Smooth muscle cell (in vitro differentiated cells): ENCODE data around the gene PRPF6. TPM values are rescaled to one million over a fixed set of nuclear protein-coding genes. Genes with fewer than 3 reads are reported as not detected.
"Not testable (repeated sequence)": the region's sequence is repeated elsewhere in the genome, so short reads cannot be mapped to it uniquely, and the experiment has no call there.

Experiments
- DNase-seq: peaks from one replicate; lab custom pipeline; 2025; ENCODE audit not compliant: unreplicated experiment; lab: John Stamatoyannopoulos, UW
- H2AFZ ChIP-seq: fragments of 200-600 bp; sonication (generic); 2 replicates; pipeline ENCODE4 v1.6.0; 2016; ENCODE audit warnings: antibody characterized with exemption, low read depth, mild to moderate bottlenecking
- H3F3A ChIP-seq: fragments of 200-600 bp; sonication (generic); 2 replicates; pipeline ENCODE4 v1.6.0; 2017; ENCODE audit warnings: antibody characterized with exemption, low read depth
- H3K27ac ChIP-seq: fragments of 200-600 bp; sonication (generic); 2 replicates; pipeline ENCODE4 v1.5.1; 2016; ENCODE audit warnings: low read depth, mild to moderate bottlenecking
- H3K27me3 ChIP-seq: fragments of 200-600 bp; sonication (generic); 2 replicates; pipeline ENCODE4 v1.6.1; 2016; ENCODE audit warnings: low read depth, mild to moderate bottlenecking
- H3K36me3 ChIP-seq: fragments of 200-600 bp; sonication (generic); 2 replicates; pipeline ENCODE4 v1.5.1; 2016; ENCODE audit warnings: low read depth
- H3K4me1 ChIP-seq: fragments of 200-600 bp; sonication (generic); 2 replicates; pipeline ENCODE4 v1.5.1; 2016; ENCODE audit warnings: low read depth
- H3K4me2 ChIP-seq: fragments of 200-600 bp; sonication (generic); 2 replicates; pipeline ENCODE4 v1.6.0; 2016; ENCODE audit warnings: mild to moderate bottlenecking
- H3K4me3 ChIP-seq: fragments of 200-600 bp; sonication (generic); 2 replicates; pipeline ENCODE4 v1.5.1; 2016; ENCODE audit warnings: mild to moderate bottlenecking
- H3K79me2 ChIP-seq: fragments of 200-600 bp; sonication (generic); 2 replicates; pipeline ENCODE4 v1.6.0; 2016; ENCODE audit warnings: low read depth, mild to moderate bottlenecking
- H3K9ac ChIP-seq: fragments of 200-600 bp; sonication (generic); 2 replicates; pipeline ENCODE4 v1.6.0; 2016; ENCODE audit warnings: low read depth
- H3K9me3 ChIP-seq: fragments of 200-600 bp; sonication (generic); replicated peaks from 2 replicates; pipeline ENCODE4 v1.5.1; 2016; ENCODE audit warnings: low read depth
- H4K20me1 ChIP-seq: fragments of 200-600 bp; sonication (generic); 2 replicates; pipeline ENCODE4 v1.6.0; 2016; ENCODE audit warnings: low read depth
- WGBS: methylation state at CpG from one replicate; pipeline ENCODE4 v1.1.7; 2016; ENCODE audit warnings: low lambda C conversion rate; 5-methylcytosine and 5-hydroxymethylcytosine counted together
- polyA plus RNA-seq: library from polyadenylated mRNA; unstranded; fragments of >200 nt; fragmentation: Nextera tagmentation; extraction: Ambion mirVana; gene quantifications from 2 replicates; pipeline ENCODE4 v1.2.1, GENCODE V29; 2016
- total RNA-seq: library from RNA; depleted of rRNA; stranded (reverse); fragments of >200 nt; gene quantifications from 2 replicates; pipeline ENCODE4 v1.2.3, GENCODE V29; 2014
- TF ChIP-seq, protein P1 (sequence below): fragments of 200-600 bp; sonication (generic); IDR thresholded peaks from 2 replicates; pipeline ENCODE4 v1.5.1; 2017; ENCODE audit warnings: borderline replicate concordance, mild to moderate bottlenecking, antibody characterized with exemption; ENCODE audit not compliant: insufficient read depth, poor library complexity, severe bottlenecking

PRPF6 gene
- total and polyA plus RNA-seq, 2 experiments from 2014 or later = 33.3 to 51.2 TPM

DNA sequence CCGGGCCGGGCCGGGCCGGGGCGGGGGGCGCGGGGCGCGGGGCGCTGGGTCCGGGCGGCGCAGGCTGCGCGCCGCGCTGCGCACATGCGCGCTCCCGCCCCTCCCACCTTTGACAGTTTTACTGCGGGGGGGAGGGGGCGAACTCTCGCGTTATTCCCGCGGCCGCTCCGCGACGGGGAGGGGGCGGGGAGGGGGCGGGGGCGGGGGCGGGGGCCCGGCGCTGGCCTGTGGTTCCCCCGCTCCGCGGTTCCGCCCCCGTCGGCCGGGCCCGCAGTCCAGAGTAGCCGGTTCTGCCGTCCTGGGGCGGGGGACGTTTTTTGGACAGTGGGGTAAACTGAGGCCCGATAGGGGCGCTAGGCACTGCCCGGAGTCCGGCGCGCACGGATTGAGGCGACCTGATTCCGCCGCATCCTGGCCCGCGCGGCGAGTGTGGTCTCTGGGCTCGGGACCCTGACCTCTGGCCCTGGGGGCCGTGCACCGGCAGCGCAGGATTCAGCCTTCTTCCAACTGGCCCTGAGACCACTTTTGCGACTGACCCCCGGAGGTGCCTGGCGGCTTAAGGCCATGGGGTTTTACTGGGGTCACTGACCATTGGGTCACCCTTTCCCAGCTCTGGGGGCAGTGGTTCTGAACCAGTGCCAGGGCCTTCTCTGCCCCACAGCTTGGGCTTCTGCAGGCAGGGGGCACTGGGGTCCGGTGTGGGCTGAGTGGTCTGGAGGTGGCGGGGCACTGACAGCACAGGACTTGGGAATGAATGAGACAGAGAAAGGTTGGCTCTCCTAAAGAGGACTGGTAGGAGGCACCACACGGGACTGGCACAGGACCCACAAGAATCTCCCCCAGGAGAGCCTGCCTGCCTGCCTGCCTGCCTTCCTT lies 10.9 kb upstream of the PRPF6 start, which contains the start of gene ZNF512B:
Gene ZNF512B (minus strand): TSS at position 93 of the 876 bp plus-strand sequence. CDS start 1,980 bp downstream, outside the sequence.
- Histone ChIP-seq H3K4me3 (peak within 1 kb of the TSS; percentile 65), H3F3A (no peaks in the 10 kb centered on the region), H3K9ac (peak within 1 kb of the TSS; percentile 71), H4K20me1 (no peaks in the 10 kb centered on the region), H3K27me3 (no peaks in the 10 kb centered on the region), H3K27ac (no peak within 1 kb of the TSS), H3K9me3 (no peaks in the 10 kb centered on the region), H2AFZ (no peak within 1 kb of the TSS), H3K4me2 (peak within 1 kb of the TSS; percentile 98), H3K79me2 (peaks cover 3% of the 10 kb centered on the region), H3K4me1 (peaks cover 12% of the 10 kb centered on the region), H3K36me3 (no peaks in the 10 kb centered on the region)
- no peak for DNase-seq
- TF ChIP-seq, protein P1, sequence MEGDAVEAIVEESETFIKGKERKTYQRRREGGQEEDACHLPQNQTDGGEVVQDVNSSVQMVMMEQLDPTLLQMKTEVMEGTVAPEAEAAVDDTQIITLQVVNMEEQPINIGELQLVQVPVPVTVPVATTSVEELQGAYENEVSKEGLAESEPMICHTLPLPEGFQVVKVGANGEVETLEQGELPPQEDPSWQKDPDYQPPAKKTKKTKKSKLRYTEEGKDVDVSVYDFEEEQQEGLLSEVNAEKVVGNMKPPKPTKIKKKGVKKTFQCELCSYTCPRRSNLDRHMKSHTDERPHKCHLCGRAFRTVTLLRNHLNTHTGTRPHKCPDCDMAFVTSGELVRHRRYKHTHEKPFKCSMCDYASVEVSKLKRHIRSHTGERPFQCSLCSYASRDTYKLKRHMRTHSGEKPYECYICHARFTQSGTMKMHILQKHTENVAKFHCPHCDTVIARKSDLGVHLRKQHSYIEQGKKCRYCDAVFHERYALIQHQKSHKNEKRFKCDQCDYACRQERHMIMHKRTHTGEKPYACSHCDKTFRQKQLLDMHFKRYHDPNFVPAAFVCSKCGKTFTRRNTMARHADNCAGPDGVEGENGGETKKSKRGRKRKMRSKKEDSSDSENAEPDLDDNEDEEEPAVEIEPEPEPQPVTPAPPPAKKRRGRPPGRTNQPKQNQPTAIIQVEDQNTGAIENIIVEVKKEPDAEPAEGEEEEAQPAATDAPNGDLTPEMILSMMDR = no peak
- 8% methylated on average over 43 of the region's 73 CpGs for WGBS

DNA sequence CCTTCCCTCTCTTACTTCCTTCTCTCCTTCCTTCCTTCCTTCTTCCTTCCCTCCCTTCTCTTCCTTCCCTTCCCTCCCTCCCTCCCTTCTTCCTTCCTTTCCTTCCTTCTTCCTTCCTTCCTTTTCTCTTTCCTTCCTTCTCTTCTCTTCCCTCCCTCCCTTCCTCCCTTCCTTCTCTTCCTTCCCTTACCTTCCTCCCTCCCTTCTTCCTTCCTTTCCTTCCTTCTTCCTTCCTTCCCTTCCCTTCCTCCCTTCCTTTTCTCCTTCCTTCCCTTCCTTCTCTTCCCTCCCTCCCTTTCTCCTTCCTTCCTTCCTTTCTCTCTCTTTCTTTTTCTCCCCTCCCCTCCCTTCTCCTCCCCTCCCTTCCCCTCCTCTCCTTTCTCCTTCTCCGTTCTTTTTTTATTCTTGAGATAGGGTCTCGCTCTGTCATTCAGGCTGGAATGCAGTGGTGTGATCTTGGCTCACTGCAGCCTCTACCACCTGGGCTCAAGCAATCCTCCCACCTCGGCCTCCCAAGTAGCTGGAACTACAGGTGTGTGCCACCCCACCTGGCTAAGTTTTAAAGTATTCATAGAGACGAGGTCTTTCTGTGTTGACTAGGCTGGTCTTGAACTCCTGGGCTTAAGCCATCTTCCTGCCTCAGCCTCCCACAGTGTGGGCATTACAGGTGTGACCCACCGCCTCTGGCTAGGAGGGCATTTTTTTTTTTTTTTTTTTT lies 10.1 kb upstream of the PRPF6 start:
- Histone ChIP-seq H4K20me1 (no peaks in the 10 kb centered on the region), H3K79me2 (peaks cover 3% of the 10 kb centered on the region), H3K9me3 (no peaks in the 10 kb centered on the region), H3K27ac (no peak overlapping the region), H3K27me3 (no peaks in the 10 kb centered on the region), H3K4me2 (no peak overlapping the region), H3F3A (no peaks in the 10 kb centered on the region), H3K36me3 (no peaks in the 10 kb centered on the region), H3K4me3 (no peak overlapping the region), H3K4me1 (peaks cover 12% of the 10 kb centered on the region), H2AFZ (no peak overlapping the region), H3K9ac (no peak overlapping the region)
- DNase-seq = no peak
- 97% methylated on average over 4 of the region's 5 CpGs for WGBS
- TF ChIP-seq, protein P1 = no peak

DNA sequence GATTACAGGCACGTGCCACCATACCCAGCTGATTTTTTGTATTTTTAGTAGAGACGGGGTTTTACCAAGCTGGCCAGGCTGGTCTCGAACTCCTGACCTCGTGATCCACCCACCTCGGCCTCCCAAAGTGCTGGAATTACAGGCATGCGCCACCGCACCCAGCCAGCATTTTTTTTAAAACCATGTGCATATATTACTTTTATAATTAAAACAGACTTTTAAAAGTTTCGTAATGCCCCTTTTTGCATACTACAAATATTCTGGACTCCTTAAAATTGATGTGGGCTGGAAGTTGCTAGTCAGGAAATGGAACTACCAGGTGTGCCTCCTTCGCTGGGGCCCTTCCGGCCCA lies 9.0 kb upstream of the PRPF6 start:
- H3K4me2 ChIP-seq, H3K9ac ChIP-seq, H4K20me1 ChIP-seq, H3K9me3 ChIP-seq, H2AFZ ChIP-seq, H3K27me3 ChIP-seq, H3K4me3 ChIP-seq, H3K79me2 ChIP-seq, DNase-seq, H3F3A ChIP-seq, H3K27ac ChIP-seq, H3K36me3 ChIP-seq: not testable (repeated sequence)
- WGBS = 97% methylated on average over 10 of the region's 10 CpGs
- H3K4me1 ChIP-seq = peaks cover 12% of the 10 kb centered on the region

DNA sequence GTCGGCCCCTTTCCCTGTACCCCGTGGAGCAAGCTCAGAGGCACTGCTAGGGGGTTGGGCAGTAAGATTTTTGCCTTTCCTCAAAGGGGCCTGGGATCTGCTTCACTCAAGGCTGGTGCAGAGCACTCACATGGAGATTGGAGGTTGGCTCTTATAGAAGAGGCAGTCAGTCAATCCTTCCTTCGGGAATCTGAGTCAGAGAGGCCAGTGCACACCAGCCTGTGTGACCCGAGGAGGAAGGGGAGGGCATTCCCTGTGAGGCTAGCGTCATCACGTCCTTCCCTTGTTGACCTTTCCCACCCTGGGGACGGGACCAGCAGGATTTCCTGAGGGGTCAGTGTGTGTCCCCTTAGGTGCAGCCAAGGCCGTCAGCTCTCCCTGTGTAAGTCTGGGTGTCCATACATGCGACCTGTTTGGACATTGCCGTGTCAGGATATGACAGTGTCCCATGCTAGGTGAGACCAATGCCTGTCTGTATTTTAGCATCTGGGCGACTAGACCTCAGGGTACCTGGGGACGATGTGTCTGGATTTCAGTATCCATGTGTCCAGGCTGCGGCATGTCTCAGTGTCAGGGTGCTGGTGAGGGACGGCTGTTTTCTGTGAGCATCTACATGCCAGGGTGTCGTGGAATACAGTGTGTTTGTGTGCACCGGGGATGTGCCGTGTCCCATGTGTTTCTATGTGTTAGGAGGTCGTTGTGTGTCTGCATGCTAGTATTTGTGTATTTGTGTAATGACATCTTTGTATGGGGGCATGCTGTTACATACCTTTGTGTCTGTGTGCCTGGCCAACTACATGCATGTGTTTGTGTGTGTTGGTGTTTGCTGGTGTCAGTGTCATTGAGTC lies 8.4 kb upstream of the PRPF6 start:
- Histone ChIP-seq H3K4me3 (no peak overlapping the region), H3K27ac (no peak overlapping the region), H3F3A (no peaks in the 10 kb centered on the region), H3K9me3 (no peaks in the 10 kb centered on the region), H3K4me2 (no peak overlapping the region), H3K4me1 (peaks cover 12% of the 10 kb centered on the region), H3K9ac (no peak overlapping the region), H2AFZ (no peak overlapping the region), H4K20me1 (no peaks in the 10 kb centered on the region), H3K27me3 (no peaks in the 10 kb centered on the region), H3K79me2 (peaks cover 3% of the 10 kb centered on the region), H3K36me3 (no peaks in the 10 kb centered on the region)
- no peak for DNase-seq
- WGBS = 84% methylated on average over 18 of the region's 18 CpGs
- TF ChIP-seq, protein P1 = no peak
